Kidney (tissue), 14 donors: Measurements from ENCODE around the gene HARS1. TPM values are rescaled to one million over a fixed set of nuclear protein-coding genes. Genes with fewer than 3 reads are reported as not detected.
"Not testable (repeated sequence)": the region's sequence is repeated elsewhere in the genome, so short reads cannot be mapped to it uniquely, and the experiment has no call there.

ENCODE experiments used
- DNase-seq, 5 donors: peaks; one replicate each; pipeline ENCODE4 v3.0.0-alpha.2; 2013 to 2020
- FAIRE-seq: peaks from 2 replicates; lab custom pipeline; 2012; peaks lifted over from hg19 to GRCh38; lab: Jason Lieb, UNC
- H3K27ac ChIP-seq, 2 donors: one replicate each; pipeline ENCODE4 v1.7.0; 2013; ENCODE audit warnings: low read depth in 2 of 2, low read length in 2 of 2, inconsistent platforms in 1 of 2
- H3K27me3 ChIP-seq: one replicate; pipeline ENCODE4 v1.7.1; 2013; ENCODE audit warnings: low read length, inconsistent platforms; ENCODE audit not compliant: control insufficient read depth, insufficient read depth
- H3K36me3 ChIP-seq, 3 donors: one replicate each; pipeline versions ENCODE4 v1.7.0 to v1.7.1; 2013; ENCODE audit warnings: low read length in 3 of 3, control low read depth in 1 of 3, inconsistent platforms in 1 of 3; ENCODE audit not compliant: insufficient read depth in 3 of 3, control insufficient read depth in 2 of 3
- H3K4me1 ChIP-seq, 3 donors: one replicate each; pipeline versions ENCODE4 v1.7.0 to v1.7.1; 2013; ENCODE audit warnings: low read length in 3 of 3, inconsistent platforms in 1 of 3, low read depth in 1 of 3; ENCODE audit not compliant: control insufficient read depth in 2 of 3, insufficient read depth in 2 of 3
- H3K4me3 ChIP-seq, 3 donors: one replicate each; pipeline versions ENCODE4 v1.7.0 to v1.8.1; 2013; ENCODE audit warnings: low read length in 3 of 3, control low read depth in 1 of 3, inconsistent platforms in 1 of 3
- H3K9ac ChIP-seq, 3 donors: one replicate each; pipeline versions ENCODE4 v1.7.0 to v1.7.1; 2013; ENCODE audit warnings: low read length in 3 of 3, control low read depth in 1 of 3, inconsistent platforms in 1 of 3
- H3K9me3 ChIP-seq, 3 donors: one replicate each; pipeline versions ENCODE4 v1.7.0 to v1.7.1; 2013; ENCODE audit warnings: low read length in 3 of 3, control low read depth in 1 of 3, inconsistent platforms in 1 of 3; ENCODE audit not compliant: control insufficient read depth in 2 of 3, insufficient read depth in 1 of 3
- CTCF ChIP-seq: IDR thresholded peaks from 3 replicates; pipeline ENCODE4 v1.5.1; 2012; ENCODE audit warnings: mild to moderate bottlenecking, moderate library complexity, borderline replicate concordance; ENCODE audit not compliant: insufficient read depth; ENCODE audit errors: extremely low read depth
- intact Hi-C: fragments of 100-400 bp; cut with DNase I; formaldehyde crosslinking; loops from one replicate; pipeline ENCODE4 v1.11.1; 2022
- microRNA-seq: library from miRNA; unstranded; fragments of <30 nt; microRNA quantifications from one replicate; pipeline ENCODE4 v1.2.0, GENCODE V29; 2020
- polyA plus RNA-seq: library from polyadenylated mRNA; stranded (reverse); fragments of 350-450 nt; fragmentation: Illumina TruSeq; extraction: RNeasy Lipid Tissue Mini Kit (QIAGEN cat#74804); gene quantifications from one replicate; pipeline ENCODE4 v1.2.3, GENCODE V29; 2014; ENCODE audit warnings: low read depth, low replicate concordance; ENCODE audit not compliant: insufficient read depth
- total RNA-seq: library from RNA; stranded (reverse); fragmentation: NEBNext Ultra II Directional; extraction: Animal tissue kit (Norgen Biotek cat#: 25700); gene quantifications from one replicate; pipeline ENCODE4 v1.2.1, GENCODE V29; 2021
- donor health status: control.
- donor health status: control.
- donor health status: control.
- donor health status: control.
- donor health status: control.
- donor health status: DM: yes; HTN: yes; CAD: no.
- donor health status: Normal renal cell carcinoma (clear cell type).

The HARS1 gene
- total and polyA plus RNA-seq, 2 donors from 2014 or later = 48.6 to 52.2 TPM

- intact Hi-C loops = no loop called here
- H3K9me3 ChIP-seq = no peaks in the 10 kb centered on the region
- no peak for DNase-seq
- peaks cover 0 to 12% (median 0%) of the 10 kb centered on the region in 3 donors for H3K4me1 ChIP-seq
- no peak for FAIRE-seq
- TF ChIP-seq CTCF = no peak
- peaks cover 2% of the 10 kb centered on the region for H3K27me3 ChIP-seq
- no peaks in the 10 kb centered on the region for H3K36me3 ChIP-seq
- H3K4me3 ChIP-seq = no peak overlapping the region
- no peak overlapping the region for H3K27ac ChIP-seq
- H3K9ac ChIP-seq = no peak overlapping the region
These were observed 63.2 kb downstream of the HARS1 start for GRCh38 chr5:140627972-140628371.

GRCh38 chr5:140624886-140625285, 66.3 kb downstream of the HARS1 start:
- intact Hi-C loops, FAIRE-seq, DNase-seq, H3K4me3 ChIP-seq, H3K27ac ChIP-seq, H3K4me1 ChIP-seq, H3K9ac ChIP-seq, H3K9me3 ChIP-seq, H3K36me3 ChIP-seq, H3K27me3 ChIP-seq: not testable (repeated sequence)

Small RNA genes within 50 kb of the gene (microRNA-seq; reads per million reads assigned to microRNA genes)
- not detected for gene MIR3655

Other genes with a start within 250 kb of the HARS1 start
- gene EIF4EBP3, start 143.7 kb downstream of the HARS1 start, total RNA-seq = 22.6 TPM
- gene EIF4EBP3, start 143.7 kb downstream of the HARS1 start, polyA plus RNA-seq = 48.8 TPM
- 31.3 TPM for gene SRA1, start 133.9 kb downstream of the HARS1 start, total RNA-seq
- 52.4 TPM for gene SRA1, start 133.9 kb downstream of the HARS1 start, polyA plus RNA-seq
- 33.9 TPM for gene APBB3, start 126.8 kb downstream of the HARS1 start, total RNA-seq
- 19.6 TPM for gene APBB3, start 126.8 kb downstream of the HARS1 start, polyA plus RNA-seq
- gene SLC35A4, start 126.5 kb downstream of the HARS1 start, total RNA-seq = 89.9 TPM
- gene SLC35A4, start 126.5 kb downstream of the HARS1 start, polyA plus RNA-seq = 71.2 TPM
- gene CD14, start 58.2 kb downstream of the HARS1 start, total RNA-seq = 68.8 TPM
- 43.8 TPM for gene CD14, start 58.2 kb downstream of the HARS1 start, polyA plus RNA-seq
- 19.0 TPM for gene TMCO6, start 51.9 kb downstream of the HARS1 start, total RNA-seq
- gene TMCO6, start 51.9 kb downstream of the HARS1 start, polyA plus RNA-seq = 7.6 TPM
- gene NDUFA2, start 43.7 kb downstream of the HARS1 start, total RNA-seq = 56.8 TPM
- gene NDUFA2, start 43.7 kb downstream of the HARS1 start, polyA plus RNA-seq = 326 TPM
- gene IK, start 43.5 kb downstream of the HARS1 start, total RNA-seq = 76.9 TPM
- gene IK, start 43.5 kb downstream of the HARS1 start, polyA plus RNA-seq = 72.5 TPM
- gene WDR55, start 26.5 kb downstream of the HARS1 start, total RNA-seq = 20.8 TPM
- gene WDR55, start 26.5 kb downstream of the HARS1 start, polyA plus RNA-seq = 13.7 TPM
- 1.0 TPM for gene DND1, start 17.8 kb downstream of the HARS1 start, total RNA-seq
- 0.41 TPM for gene DND1, start 17.8 kb downstream of the HARS1 start, polyA plus RNA-seq
- 27.6 TPM for gene HARS2, start 85 bp upstream of the HARS1 start, total RNA-seq
- 26.7 TPM for gene HARS2, start 85 bp upstream of the HARS1 start, polyA plus RNA-seq
- gene ZMAT2, start 9.1 kb upstream of the HARS1 start, total RNA-seq = 51.4 TPM
- gene ZMAT2, start 9.1 kb upstream of the HARS1 start, polyA plus RNA-seq = 122 TPM
- gene PCDHA1, start 94.8 kb upstream of the HARS1 start, total RNA-seq = 0.13 TPM
- gene PCDHA1, start 94.8 kb upstream of the HARS1 start, polyA plus RNA-seq = not detected
- 0.50 TPM for gene PCDHA2, start 103.5 kb upstream of the HARS1 start, total RNA-seq
- gene PCDHA2, start 103.5 kb upstream of the HARS1 start, polyA plus RNA-seq = 0.17 TPM
- 1.4 TPM for gene PCDHA3, start 109.7 kb upstream of the HARS1 start, total RNA-seq
- gene PCDHA3, start 109.7 kb upstream of the HARS1 start, polyA plus RNA-seq = 0.13 TPM
- 4.1 TPM for gene PCDHA4, start 115.7 kb upstream of the HARS1 start, total RNA-seq
- gene PCDHA4, start 115.7 kb upstream of the HARS1 start, polyA plus RNA-seq = 1.1 TPM
- 0.91 TPM for gene PCDHA5, start 130.2 kb upstream of the HARS1 start, total RNA-seq
- gene PCDHA5, start 130.2 kb upstream of the HARS1 start, polyA plus RNA-seq = not detected
- gene PCDHA6, start 136.6 kb upstream of the HARS1 start, total RNA-seq = 3.6 TPM
- gene PCDHA6, start 136.6 kb upstream of the HARS1 start, polyA plus RNA-seq = 0.80 TPM
- 1.1 TPM for gene PCDHA7, start 142.9 kb upstream of the HARS1 start, total RNA-seq
- gene PCDHA7, start 142.9 kb upstream of the HARS1 start, polyA plus RNA-seq = 0.62 TPM
- 0.82 TPM for gene PCDHA8, start 149.8 kb upstream of the HARS1 start, total RNA-seq
- gene PCDHA8, start 149.8 kb upstream of the HARS1 start, polyA plus RNA-seq = not detected
- gene PCDHA9, start 157.0 kb upstream of the HARS1 start, total RNA-seq = 0.85 TPM
- not detected for gene PCDHA9, start 157.0 kb upstream of the HARS1 start, polyA plus RNA-seq
- 7.6 TPM for gene PCDHA10, start 164.5 kb upstream of the HARS1 start, total RNA-seq
- gene PCDHA10, start 164.5 kb upstream of the HARS1 start, polyA plus RNA-seq = 1.7 TPM
- 2.0 TPM for gene PCDHA11, start 177.6 kb upstream of the HARS1 start, total RNA-seq
- gene PCDHA11, start 177.6 kb upstream of the HARS1 start, polyA plus RNA-seq = 0.77 TPM
- 5.2 TPM for gene PCDHA12, start 183.9 kb upstream of the HARS1 start, total RNA-seq
- gene PCDHA12, start 183.9 kb upstream of the HARS1 start, polyA plus RNA-seq = 1.1 TPM
- 1.8 TPM for gene PCDHA13, start 190.8 kb upstream of the HARS1 start, total RNA-seq
- gene PCDHA13, start 190.8 kb upstream of the HARS1 start, polyA plus RNA-seq = 0.49 TPM
- gene PCDHAC1, start 234.9 kb upstream of the HARS1 start, total RNA-seq = 2.9 TPM
- gene PCDHAC1, start 234.9 kb upstream of the HARS1 start, polyA plus RNA-seq = 0.43 TPM